GM19193 (cell line): Measurements from ENCODE around the gene FRMPD1.

Experiments
- POLR2A ChIP-seq: IDR thresholded peaks from 4 replicates; pipeline ENCODE4 v1.6.1; 2011; ENCODE audit not compliant: insufficient read depth, insufficient read length; ENCODE audit errors: extremely low read depth

Gene FRMPD1

GRCh38 chr9:37692622-37693221, 42.0 kb downstream of the FRMPD1 start:
- no peak for TF ChIP-seq POLR2A

GRCh38 chr9:37693260-37693659, 42.5 kb downstream of the FRMPD1 start:
- TF ChIP-seq POLR2A = no peak

- no peak for TF ChIP-seq POLR2A
Observed at GRCh38 chr9:37694355-37694754, 43.6 kb downstream of the FRMPD1 start.

- no peak for TF ChIP-seq POLR2A
Observed at GRCh38 chr9:37696528-37696927, 45.8 kb downstream of the FRMPD1 start.

- no peak for TF ChIP-seq POLR2A
Observed at GRCh38 chr9:37700131-37700530, 49.4 kb downstream of the FRMPD1 start.

- TF ChIP-seq POLR2A = no peak
Observed at GRCh38 chr9:37700900-37701299, 50.1 kb downstream of the FRMPD1 start.

GRCh38 chr9:37705787-37706186, 55.0 kb downstream of the FRMPD1 start:
- no peak for TF ChIP-seq POLR2A

GRCh38 chr9:37706290-37706689, 55.5 kb downstream of the FRMPD1 start:
- no peak for TF ChIP-seq POLR2A

- no peak for TF ChIP-seq POLR2A
Observed at GRCh38 chr9:37707748-37708147, 57.0 kb downstream of the FRMPD1 start.

GRCh38 chr9:37710046-37710445, 59.3 kb downstream of the FRMPD1 start:
- TF ChIP-seq POLR2A = no peak

GRCh38 chr9:37715260-37715659, 64.5 kb downstream of the FRMPD1 start:
- TF ChIP-seq POLR2A = no peak

GRCh38 chr9:37715991-37716505, 65.3 kb downstream of the FRMPD1 start:
- TF ChIP-seq POLR2A = no peak

GRCh38 chr9:37719526-37719925, 68.8 kb downstream of the FRMPD1 start:
- no peak for TF ChIP-seq POLR2A

GRCh38 chr9:37727013-37727412, 76.3 kb downstream of the FRMPD1 start:
- no peak for TF ChIP-seq POLR2A

GRCh38 chr9:37729499-37729898, 78.7 kb downstream of the FRMPD1 start:
- no peak for TF ChIP-seq POLR2A

- TF ChIP-seq POLR2A = no peak
Observed at GRCh38 chr9:37730256-37730655, 79.5 kb downstream of the FRMPD1 start.

GRCh38 chr9:37730839-37731238, 80.1 kb downstream of the FRMPD1 start:
- no peak for TF ChIP-seq POLR2A
